Left ventricle myocardium inferior (tissue), 1 donor: ENCODE data around the gene SCTR. TPM values are rescaled to one million over a fixed set of nuclear protein-coding genes. Genes with fewer than 3 reads are reported as not detected.

Experiments
- DNase-seq: peaks from one replicate; pipeline ENCODE4 v3.0.0-alpha.2; 2020
- H3K27ac ChIP-seq: fragments of 200-600 bp; replicated peaks from 2 replicates; pipeline ENCODE4 v1.8.0; 2021
- H3K27me3 ChIP-seq: fragments of 200-600 bp; 2 replicates; pipeline ENCODE4 v1.8.0; 2021; ENCODE audit warnings: low read depth
- H3K36me3 ChIP-seq: fragments of 200-600 bp; 2 replicates; pipeline ENCODE4 v1.8.0; 2021
- H3K4me1 ChIP-seq: fragments of 200-600 bp; 2 replicates; pipeline ENCODE4 v1.8.0; 2021
- H3K4me3 ChIP-seq: fragments of 200-600 bp; 2 replicates; pipeline ENCODE4 v1.8.0; 2021; ENCODE audit warnings: mild to moderate bottlenecking, moderate library complexity
- H3K9me3 ChIP-seq: fragments of 200-600 bp; replicated peaks from 2 replicates; pipeline ENCODE4 v1.8.0; 2021
- CTCF ChIP-seq: fragments of 200-600 bp; IDR thresholded peaks from 2 replicates; pipeline ENCODE4 v1.8.0; 2021; ENCODE audit warnings: antibody characterized with exemption, mild to moderate bottlenecking, borderline replicate concordance
- intact Hi-C: fragments of 100-400 bp; cut with micrococcal nuclease; formaldehyde crosslinking; loops from one replicate; pipeline ENCODE4 v1.11.0; 2022
- total RNA-seq: library from RNA; stranded (reverse); fragmentation: NEBNext Ultra II Directional; extraction: Animal tissue kit (Norgen Biotek cat#: 25700); gene quantifications from one replicate; pipeline ENCODE4 v1.2.1, GENCODE V29; 2021
- donor health status: DM: no; HTN: yes; CAD: no; lungs with severe emphysema.

The SCTR gene
- total RNA-seq, 1 donor from 2014 or later: 1.2 TPM

DNA sequence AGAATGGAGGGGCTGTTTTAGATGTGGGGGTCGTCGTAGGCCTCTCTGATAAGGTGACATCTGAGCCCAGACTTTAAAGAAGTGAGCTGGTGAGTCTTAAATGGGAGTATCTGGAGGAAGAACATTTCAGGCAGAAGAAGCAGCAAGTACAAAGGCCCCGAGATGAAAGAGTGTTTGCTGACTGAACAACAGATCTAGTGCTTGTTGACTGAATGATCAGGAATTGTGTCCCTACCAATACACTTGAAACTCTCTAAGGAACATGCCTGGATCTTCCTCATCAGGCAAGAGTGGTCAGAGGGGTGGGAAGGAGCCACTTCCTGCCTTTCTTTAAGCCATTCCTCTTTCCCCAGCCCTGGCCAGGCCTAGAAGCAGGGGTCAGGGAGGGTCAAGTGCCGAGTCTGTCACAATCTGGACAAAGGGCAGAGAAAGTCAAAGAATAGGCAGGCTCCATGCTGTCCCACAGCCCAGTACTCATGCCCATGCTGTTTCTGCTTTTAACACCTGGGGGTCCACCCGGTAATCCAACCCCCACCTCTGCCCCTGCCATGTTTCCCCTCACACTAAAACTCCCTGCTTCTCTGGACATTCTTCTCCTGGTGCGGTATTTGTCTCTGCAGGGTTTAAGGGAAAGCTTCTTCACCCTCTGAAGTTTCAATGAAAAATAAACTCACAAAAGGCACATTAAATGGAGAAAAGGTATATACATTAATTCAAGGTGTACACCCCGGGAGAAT is 95.6 kb downstream of the SCTR start:
- Histone ChIP-seq H3K36me3 (no peaks in the 10 kb centered on the region), H3K4me1 (peaks cover 24% of the 10 kb centered on the region), H3K9me3 (no peaks in the 10 kb centered on the region), H3K27ac (no peak overlapping the region), H3K4me3 (no peak overlapping the region), H3K27me3 (peaks cover 5% of the 10 kb centered on the region)
- TF ChIP-seq CTCF: no peak
- intact Hi-C loops: no loop called here
- no peak for DNase-seq

DNA sequence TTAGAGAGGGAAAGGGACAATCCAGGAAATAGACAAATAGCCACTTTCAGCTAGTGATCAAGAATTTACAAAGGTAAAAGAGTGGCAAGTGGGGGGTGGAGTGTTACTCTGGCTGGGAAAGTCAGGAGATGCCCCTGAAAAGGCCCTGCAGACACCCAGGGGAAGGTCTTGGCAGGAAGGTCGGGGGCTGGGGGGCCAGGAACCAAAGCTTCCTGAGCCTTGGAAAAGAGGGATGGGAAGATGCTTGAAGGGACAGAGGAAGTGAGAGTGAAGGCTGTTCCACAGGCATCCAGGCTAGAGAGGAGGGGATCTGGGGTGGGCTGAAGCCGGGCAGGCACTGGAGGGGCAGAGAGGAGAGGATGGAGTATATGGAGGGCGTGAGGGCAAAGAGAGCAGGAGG is 96.5 kb downstream of the SCTR start:
- no peak for TF ChIP-seq CTCF
- H3K4me3 ChIP-seq: no peak overlapping the region
- peaks cover 1% of the 10 kb centered on the region for H3K27me3 ChIP-seq
- peaks cover 24% of the 10 kb centered on the region for H3K4me1 ChIP-seq
- H3K27ac ChIP-seq: no peak overlapping the region
- no peak for DNase-seq
- no peaks in the 10 kb centered on the region for H3K36me3 ChIP-seq
- H3K9me3 ChIP-seq: no peaks in the 10 kb centered on the region
- intact Hi-C loops: no loop called here

DNA sequence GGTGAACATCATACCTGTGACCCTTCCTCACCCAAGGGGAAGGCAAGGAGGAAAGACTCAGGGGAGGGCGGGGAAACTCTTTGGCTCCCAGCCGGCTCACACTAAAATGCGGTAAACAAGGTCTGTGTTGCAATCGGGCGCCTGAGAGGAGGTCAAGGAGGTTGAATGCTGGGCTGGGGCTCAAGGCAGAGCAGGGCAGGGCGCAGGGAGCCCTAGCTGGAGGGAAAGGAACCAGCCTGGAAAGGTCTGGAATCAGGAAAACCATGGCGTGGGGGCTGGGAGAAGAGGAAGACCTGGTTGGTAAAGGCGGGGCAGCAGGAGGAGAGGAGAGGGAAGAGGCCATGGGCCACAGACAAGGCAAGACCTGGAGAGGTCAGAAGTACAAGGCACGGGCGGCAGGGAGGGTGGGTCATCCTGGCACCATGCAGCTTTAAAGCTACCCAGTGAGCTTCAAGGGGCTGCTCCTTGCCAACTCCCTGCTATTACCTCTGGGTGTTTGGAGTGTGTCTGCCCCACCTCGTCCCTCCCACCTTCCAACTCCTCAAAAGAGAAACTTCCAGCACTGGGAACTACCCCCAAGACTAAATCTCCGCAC is 97.4 kb downstream of the SCTR start:
- H3K9me3 ChIP-seq: no peaks in the 10 kb centered on the region
- H3K4me1 ChIP-seq: peaks cover 18% of the 10 kb centered on the region
- TF ChIP-seq CTCF: no peak
- no peak overlapping the region for H3K27ac ChIP-seq
- no peak for DNase-seq
- intact Hi-C loops: no loop called here
- no peak overlapping the region for H3K4me3 ChIP-seq
- no peaks in the 10 kb centered on the region for H3K36me3 ChIP-seq
- H3K27me3 ChIP-seq: no peaks in the 10 kb centered on the region

DNA sequence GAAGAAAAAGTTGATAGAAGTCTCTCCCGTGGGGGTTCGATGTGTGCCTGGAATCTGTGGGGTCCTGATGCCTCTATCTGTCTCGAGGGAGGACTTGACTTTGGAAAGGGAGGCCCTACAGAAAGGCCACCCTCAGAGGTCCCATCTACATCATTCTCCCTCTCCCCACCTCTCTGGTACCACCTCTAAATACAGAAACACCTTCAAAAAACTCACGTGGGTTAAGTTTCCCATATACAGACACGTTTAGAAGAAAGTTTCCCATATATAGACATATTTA is 97.9 kb downstream of the SCTR start:
- Histone ChIP-seq H3K9me3 (no peaks in the 10 kb centered on the region), H3K27me3 (no peaks in the 10 kb centered on the region), H3K4me3 (no peak overlapping the region), H3K36me3 (no peaks in the 10 kb centered on the region), H3K27ac (no peak overlapping the region), H3K4me1 (peaks cover 13% of the 10 kb centered on the region)
- intact Hi-C loops: no loop called here
- no peak for TF ChIP-seq CTCF
- DNase-seq: no peak

- intact Hi-C loops: no loop called here
- Histone ChIP-seq H3K4me3 (no peak overlapping the region), H3K27ac (no peak overlapping the region), H3K4me1 (peaks cover 10% of the 10 kb centered on the region), H3K9me3 (no peaks in the 10 kb centered on the region), H3K27me3 (no peaks in the 10 kb centered on the region), H3K36me3 (no peaks in the 10 kb centered on the region)
- no peak for DNase-seq
- TF ChIP-seq CTCF: no peak
These were observed 98.5 kb downstream of the SCTR start for GRCh38 chr2:119425620-119426395.
